ENCODE measurements around the gene MED26.
"Not testable (repeated sequence)": the region's sequence is repeated elsewhere in the genome, so short reads cannot be mapped to it uniquely, and the experiment has no call there.

MED26 gene

DNA sequence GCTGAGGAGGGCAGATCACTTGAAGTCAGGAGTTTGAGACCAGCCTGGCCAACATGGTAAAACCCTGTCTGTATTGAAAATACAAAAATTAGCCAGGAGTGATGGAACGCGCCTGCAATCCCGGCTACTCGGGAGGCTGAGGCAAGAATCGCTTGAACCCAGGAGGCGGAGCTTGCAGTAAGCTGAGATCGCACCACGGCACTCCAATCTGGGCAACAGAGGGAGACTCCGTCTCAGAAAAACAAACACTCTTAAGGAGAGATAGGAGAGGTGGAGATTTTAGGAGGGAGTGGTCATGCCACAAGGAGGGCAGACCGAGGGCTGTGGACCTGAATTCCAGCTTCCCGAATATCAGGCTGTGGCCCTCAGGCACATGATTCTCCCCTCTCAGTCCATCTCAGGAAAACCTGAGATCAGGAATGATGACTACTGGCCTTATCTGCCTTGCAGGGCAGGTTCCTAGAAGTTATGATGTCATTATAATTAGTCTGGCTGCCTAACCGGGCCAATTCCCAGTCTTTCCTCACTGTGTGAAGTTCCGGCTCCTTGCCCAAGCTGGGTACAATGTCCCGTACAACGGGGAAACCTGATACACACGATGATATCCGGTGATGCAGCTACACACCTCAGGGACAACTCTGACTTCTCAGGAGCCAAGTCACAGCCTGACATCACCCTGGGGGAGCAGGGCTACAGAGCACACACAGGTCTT lies 58.2 kb downstream of the MED26 start:
- no peak for TF ChIP-seq POLR2AphosphoS5 (IDR thresholded peaks at IDR 0.05; ENCODE audit: borderline replicate concordance, low read depth, low read length)
- TF ChIP-seq FOXP2 (optimal IDR thresholded peaks at IDR 0.05; ENCODE audit: control extremely low read depth, extremely low read length, insufficient read depth), result no peak
- no peak for TF ChIP-seq EZH2 (IDR thresholded peaks at IDR 0.05)
- Histone ChIP-seq H3K27ac (no peak overlapping the region), H3K36me3 (ENCODE audit: insufficient read depth, low read length) (peaks cover 36% of the 10 kb centered on the region), H3K9me3 (ENCODE audit: low read depth, low read length) (no peaks in the 10 kb centered on the region), H3K9ac (ENCODE audit: insufficient read length) (no peak overlapping the region), H3K4me3 (no peak overlapping the region)
- no peak for DNase-seq (ENCODE audit: low read depth, low spot score)

DNA sequence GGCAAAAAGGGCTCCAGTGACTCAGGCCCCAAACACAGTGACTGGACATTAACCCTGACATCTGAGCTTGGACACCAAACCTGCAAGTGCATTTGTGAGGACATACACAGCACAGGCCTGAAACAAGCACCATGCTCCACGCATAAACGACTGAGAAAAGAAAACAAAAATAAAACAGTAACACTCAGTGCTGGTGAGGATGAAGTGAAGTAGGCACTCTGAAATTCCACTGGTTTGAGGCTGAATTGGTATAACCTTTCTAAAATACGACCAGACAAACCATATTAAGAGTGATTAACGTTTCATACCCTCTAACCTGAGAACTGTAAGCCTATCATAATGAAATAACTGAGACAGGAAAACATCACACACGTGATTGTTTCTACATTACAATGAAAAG lies 61.3 kb downstream of the MED26 start:
- TF ChIP-seq EZH2 (IDR thresholded peaks at IDR 0.05), result no peak
- TF ChIP-seq FOXP2 (optimal IDR thresholded peaks at IDR 0.05; ENCODE audit: control extremely low read depth, extremely low read length, insufficient read depth), result no peak
- TF ChIP-seq POLR2AphosphoS5 (IDR thresholded peaks at IDR 0.05; ENCODE audit: borderline replicate concordance, low read depth, low read length), result no peak
- H3K27ac ChIP-seq, result no peak overlapping the region
- no peak overlapping the region for H3K9ac ChIP-seq (ENCODE audit: insufficient read length)
- DNase-seq (ENCODE audit: low read depth, low spot score), result no peak
- H3K4me3 ChIP-seq, result no peak overlapping the region
- peaks cover 46% of the 10 kb centered on the region for H3K36me3 ChIP-seq (ENCODE audit: insufficient read depth, low read length)
- H3K9me3 ChIP-seq (ENCODE audit: low read depth, low read length), result no peaks in the 10 kb centered on the region

DNA sequence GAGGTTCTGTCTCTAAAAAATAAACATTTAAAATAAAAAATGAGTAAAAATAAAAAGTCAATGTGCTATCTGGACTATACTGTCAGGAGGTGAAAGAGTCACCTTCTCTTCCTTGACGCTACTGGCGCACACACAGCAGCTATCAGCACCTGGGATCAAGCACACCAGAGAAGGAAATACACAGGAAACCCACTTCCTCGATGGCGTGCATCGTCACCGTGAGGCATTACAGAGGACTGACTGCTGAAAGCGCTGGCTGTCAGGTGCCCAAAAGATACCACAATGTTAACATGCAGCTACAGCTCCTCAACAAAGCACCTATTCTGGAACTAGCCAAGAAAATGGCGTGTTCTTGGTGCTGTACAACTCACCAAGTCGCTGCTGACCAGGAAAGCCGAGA lies 61.8 kb downstream of the MED26 start:
- H3K9ac ChIP-seq (ENCODE audit: insufficient read length), result no peak overlapping the region
- no peak overlapping the region for H3K4me3 ChIP-seq
- peaks cover 50% of the 10 kb centered on the region for H3K36me3 ChIP-seq (ENCODE audit: insufficient read depth, low read length)
- no peak for TF ChIP-seq FOXP2 (optimal IDR thresholded peaks at IDR 0.05; ENCODE audit: control extremely low read depth, extremely low read length, insufficient read depth)
- TF ChIP-seq POLR2AphosphoS5 (IDR thresholded peaks at IDR 0.05; ENCODE audit: borderline replicate concordance, low read depth, low read length), result no peak
- TF ChIP-seq EZH2 (IDR thresholded peaks at IDR 0.05), result no peak
- no peak overlapping the region for H3K27ac ChIP-seq
- no peak for DNase-seq (ENCODE audit: low read depth, low spot score)
- H3K9me3 ChIP-seq (ENCODE audit: low read depth, low read length), result no peaks in the 10 kb centered on the region

DNA sequence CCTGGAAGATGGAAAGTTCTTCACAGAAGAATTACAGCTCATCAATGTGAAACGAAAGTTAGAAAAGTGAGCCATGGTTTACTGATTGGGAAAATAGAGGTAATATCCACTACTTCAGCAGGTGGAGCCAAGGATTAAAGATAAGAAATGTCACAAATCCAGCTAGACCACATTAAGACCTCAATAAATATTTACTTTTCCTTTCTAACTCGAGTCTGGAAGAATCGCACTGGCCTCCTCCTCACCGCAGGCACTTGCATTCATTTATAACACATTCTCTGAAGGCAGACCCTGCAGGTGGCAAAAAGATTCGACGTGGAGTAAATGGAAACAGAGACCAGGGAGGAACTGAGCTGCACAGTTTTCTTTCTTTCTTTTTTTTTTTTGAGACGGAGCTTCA lies 63.2 kb downstream of the MED26 start:
- H3K4me3 ChIP-seq, result no peak overlapping the region
- DNase-seq (ENCODE audit: low read depth, low spot score), result no peak
- no peak overlapping the region for H3K9ac ChIP-seq (ENCODE audit: insufficient read length)
- peaks cover 43% of the 10 kb centered on the region for H3K36me3 ChIP-seq (ENCODE audit: insufficient read depth, low read length)
- TF ChIP-seq POLR2AphosphoS5 (IDR thresholded peaks at IDR 0.05; ENCODE audit: borderline replicate concordance, low read depth, low read length), result no peak
- TF ChIP-seq EZH2 (IDR thresholded peaks at IDR 0.05), result no peak
- no peak for TF ChIP-seq FOXP2 (optimal IDR thresholded peaks at IDR 0.05; ENCODE audit: control extremely low read depth, extremely low read length, insufficient read depth)
- no peaks in the 10 kb centered on the region for H3K9me3 ChIP-seq (ENCODE audit: low read depth, low read length)
- no peak overlapping the region for H3K27ac ChIP-seq

DNA sequence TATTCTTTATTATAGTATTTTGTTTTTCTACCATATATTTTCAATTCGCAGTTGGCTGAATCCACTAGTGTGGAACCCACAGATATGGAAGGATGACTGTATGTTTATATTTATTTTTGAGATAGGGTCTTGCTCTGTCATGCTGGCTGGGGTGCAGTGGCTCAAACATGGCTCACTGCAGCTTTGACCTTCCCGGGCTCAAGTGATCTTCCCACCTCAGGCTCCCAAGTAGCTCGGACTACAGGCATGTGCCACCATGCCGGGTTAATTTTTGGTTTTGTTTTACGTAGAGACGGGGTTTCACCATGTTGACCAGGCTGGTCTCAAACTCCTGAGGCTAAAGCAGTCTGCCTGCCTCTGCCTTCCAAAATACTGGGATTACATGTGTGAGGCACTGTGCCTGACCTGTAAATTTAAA lies 65.4 kb downstream of the MED26 start:
- Histone ChIP-seq H3K4me3 (no peak overlapping the region), H3K27ac (no peak overlapping the region), H3K9me3 (ENCODE audit: low read depth, low read length) (no peaks in the 10 kb centered on the region), H3K9ac (ENCODE audit: insufficient read length) (no peak overlapping the region), H3K36me3 (ENCODE audit: insufficient read depth, low read length) (peaks cover 34% of the 10 kb centered on the region)
- no peak for DNase-seq (ENCODE audit: low read depth, low spot score)
- no peak for TF ChIP-seq EZH2 (IDR thresholded peaks at IDR 0.05)
- TF ChIP-seq POLR2AphosphoS5 (IDR thresholded peaks at IDR 0.05; ENCODE audit: borderline replicate concordance, low read depth, low read length), result no peak
- TF ChIP-seq FOXP2 (optimal IDR thresholded peaks at IDR 0.05; ENCODE audit: control extremely low read depth, extremely low read length, insufficient read depth), result no peak

DNA sequence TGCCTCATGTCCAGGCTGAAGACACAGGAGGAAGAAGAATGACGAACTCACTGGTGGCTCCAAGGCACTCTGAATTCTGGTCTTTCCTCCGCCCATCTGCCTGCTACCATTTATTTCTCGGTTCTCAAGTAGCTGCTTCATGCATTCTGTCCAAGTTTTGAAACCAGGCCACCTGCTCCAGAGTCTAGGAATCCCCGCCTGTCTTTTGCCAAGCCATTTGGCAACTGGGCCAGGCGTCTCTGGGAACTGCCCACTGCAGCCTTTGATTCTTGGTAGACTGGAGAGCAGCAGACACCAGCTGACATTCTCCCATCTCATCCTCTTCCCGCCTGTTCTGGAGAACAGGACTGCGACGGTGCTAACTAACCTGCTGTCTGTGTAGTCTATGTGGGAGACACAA lies 66.6 kb downstream of the MED26 start:
- H3K36me3 ChIP-seq (ENCODE audit: insufficient read depth, low read length), result peaks cover 22% of the 10 kb centered on the region; the same call in 1 of the 2 replicates
- H3K4me3 ChIP-seq, result no peak overlapping the region
- no peaks in the 10 kb centered on the region for H3K9me3 ChIP-seq (ENCODE audit: low read depth, low read length)
- DNase-seq (ENCODE audit: low read depth, low spot score), result no peak
- TF ChIP-seq FOXP2 (optimal IDR thresholded peaks at IDR 0.05; ENCODE audit: control extremely low read depth, extremely low read length, insufficient read depth) (no peak), POLR2AphosphoS5 (IDR thresholded peaks at IDR 0.05; ENCODE audit: borderline replicate concordance, low read depth, low read length) (no peak), EZH2 (IDR thresholded peaks at IDR 0.05) (no peak)
- no peak overlapping the region for H3K9ac ChIP-seq (ENCODE audit: insufficient read length)
- no peak overlapping the region for H3K27ac ChIP-seq

DNA sequence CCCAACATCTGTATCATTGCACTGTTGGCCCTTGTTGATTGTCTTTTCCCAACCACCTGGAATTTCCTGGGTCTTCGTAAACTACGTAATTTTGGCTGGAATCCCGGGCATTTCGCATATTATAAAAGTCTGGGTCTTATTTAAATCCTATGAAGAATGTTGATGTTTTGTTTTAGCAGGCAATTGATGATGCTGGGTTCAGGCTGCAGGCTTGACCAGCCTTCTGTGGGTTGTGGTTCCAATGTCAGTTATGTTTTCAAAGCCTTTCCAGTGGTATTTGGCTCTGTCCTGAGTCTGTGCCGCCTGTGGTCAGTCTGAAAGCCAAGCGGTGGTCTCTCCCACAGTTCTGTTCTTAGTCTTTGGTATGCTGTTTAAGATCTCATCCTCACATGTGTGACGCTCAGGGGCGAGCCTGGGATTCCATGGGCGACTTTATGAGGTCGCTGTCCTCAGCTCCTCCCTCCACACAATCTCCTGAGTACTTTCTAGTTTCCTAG lies 68.2 kb downstream of the MED26 start:
- TF ChIP-seq POLR2AphosphoS5 (IDR thresholded peaks at IDR 0.05; ENCODE audit: borderline replicate concordance, low read depth, low read length) (no peak), EZH2 (IDR thresholded peaks at IDR 0.05) (no peak), FOXP2 (optimal IDR thresholded peaks at IDR 0.05; ENCODE audit: control extremely low read depth, extremely low read length, insufficient read depth) (no peak)

DNA sequence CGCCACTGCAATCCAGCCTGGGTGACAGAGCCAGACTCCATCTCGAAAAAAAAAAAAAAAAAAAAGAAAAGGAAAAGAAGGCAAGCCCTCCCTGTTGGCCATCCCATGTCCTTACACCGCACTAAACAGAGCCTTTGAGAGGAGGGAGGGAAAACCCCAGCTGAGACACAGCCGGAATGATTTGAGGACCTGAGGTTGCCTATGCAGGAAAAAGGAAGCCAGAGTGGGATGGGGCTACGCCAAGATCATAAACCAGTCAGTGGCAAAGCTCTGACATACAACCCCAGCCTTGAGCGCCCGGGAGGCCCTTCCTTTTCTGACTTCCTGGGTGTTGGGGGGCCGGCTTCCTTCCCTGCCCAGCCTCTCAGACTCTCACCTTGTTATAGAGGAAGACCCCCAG lies 73.2 kb downstream of the MED26 start:
- Histone ChIP-seq H3K9me3 (ENCODE audit: low read depth, low read length) (no peaks in the 10 kb centered on the region), H3K4me3 (no peak overlapping the region), H3K36me3 (ENCODE audit: insufficient read depth, low read length) (peaks cover 12% of the 10 kb centered on the region), H3K9ac (ENCODE audit: insufficient read length) (no peak overlapping the region), H3K27ac (no peak overlapping the region)
- DNase-seq (ENCODE audit: low read depth, low spot score), result no peak
- TF ChIP-seq FOXP2 (optimal IDR thresholded peaks at IDR 0.05; ENCODE audit: control extremely low read depth, extremely low read length, insufficient read depth) (no peak), EZH2 (IDR thresholded peaks at IDR 0.05) (no peak), POLR2AphosphoS5 (IDR thresholded peaks at IDR 0.05; ENCODE audit: borderline replicate concordance, low read depth, low read length) (no peak)

More for the DNA sequence above, 68.2 kb downstream of the MED26 start:
- H3K9me3 ChIP-seq (ENCODE audit: low read depth, low read length), result no peaks in the 10 kb centered on the region
- 0 out of 2 replicates have a peak overlapping the region, but pooled peaks have one; percentile 13 for H3K27ac ChIP-seq
- peaks cover 18% of the 10 kb centered on the region; the same call in 1 of the 2 replicates for H3K36me3 ChIP-seq (ENCODE audit: insufficient read depth, low read length)
- no peak overlapping the region for H3K4me3 ChIP-seq
- DNase-seq (ENCODE audit: low read depth, low spot score), result no peak
- H3K9ac ChIP-seq (ENCODE audit: insufficient read length), result no peak overlapping the region

DNA sequence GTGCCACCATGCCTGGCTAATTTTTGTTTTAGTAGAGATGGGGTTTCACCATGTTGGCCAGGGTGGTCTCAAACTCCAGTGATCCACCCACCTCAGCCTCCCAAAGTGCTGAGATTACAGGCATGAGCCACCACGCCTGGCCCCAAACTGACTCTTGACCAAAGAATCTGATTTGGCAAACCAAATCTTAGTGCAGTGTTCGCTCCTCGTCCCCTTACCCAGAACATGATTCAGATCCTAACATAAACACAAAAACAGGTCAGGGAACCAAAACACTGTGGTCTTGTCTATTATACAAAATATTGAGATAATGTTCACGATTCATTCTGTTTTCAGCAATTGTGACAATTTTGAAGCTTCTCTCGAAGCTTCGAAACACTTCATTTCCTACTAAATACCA lies 76.1 kb downstream of the MED26 start:
- H3K9ac ChIP-seq (ENCODE audit: insufficient read length), result not testable (repeated sequence)

More for the DNA sequence above, 76.1 kb downstream of the MED26 start:
- not testable (repeated sequence) for DNase-seq (ENCODE audit: low read depth, low spot score); H3K4me3 ChIP-seq; H3K9me3 ChIP-seq (ENCODE audit: low read depth, low read length); H3K27ac ChIP-seq
- H3K36me3 ChIP-seq (ENCODE audit: insufficient read depth, low read length), result peaks cover 12% of the 10 kb centered on the region

Measured in SK-N-MC (cell line).